ENCODE data around the gene FBXL20. TPM values are rescaled to one million over a fixed set of nuclear protein-coding genes. Genes with fewer than 3 reads are reported as not detected.
"Not testable (repeated sequence)": the region's sequence is repeated elsewhere in the genome, so short reads cannot be mapped to it uniquely, and the experiment has no call there.

Gene FBXL20
- total RNA-seq, result 18.6 TPM
- 4.0 TPM for polyA plus RNA-seq

GRCh38 chr17:39401412-39402243, at the start of gene FBXL20:
FBXL20 (minus strand) TSS chr17:39401626; CDS start chr17:39401402, 224 bp downstream.
- no peaks in the 10 kb centered on the region for H3K36me3 ChIP-seq (ENCODE audit: insufficient read depth)
- H3K4me1 ChIP-seq (ENCODE audit: insufficient read depth), result peaks cover 2% of the 10 kb centered on the region
- peak within 1 kb of the TSS; percentile 90 for H3K27ac ChIP-seq (ENCODE audit: low read depth)
- peak within 1 kb of the TSS; percentile 95 for H3K4me3 ChIP-seq (ENCODE audit: low read depth, low read length)
- DNase-seq (ENCODE audit: extremely low spot score), result peak; percentile 85
- under 1% methylated on average over 86 of the region's 86 CpGs for WGBS

GRCh38 chr17:39450847-39451581, 49.6 kb upstream of the FBXL20 start, which contains the start of gene MED1:
MED1 (minus strand) TSS chr17:39451263; CDS start chr17:39451062, 201 bp downstream.
- under 1% methylated on average over 37 of the region's 37 CpGs for WGBS
- Histone ChIP-seq H3K4me1 (ENCODE audit: insufficient read depth) (no peaks in the 10 kb centered on the region), H3K4me3 (ENCODE audit: low read depth, low read length) (peak within 1 kb of the TSS; percentile 63), H3K36me3 (ENCODE audit: insufficient read depth) (peaks cover 3% of the 10 kb centered on the region), H3K27ac (ENCODE audit: low read depth) (peak within 1 kb of the TSS; percentile 53)
- peak; percentile 95 for DNase-seq (ENCODE audit: extremely low spot score)

GRCh38 chr17:39450051-39450450, 48.6 kb upstream of the FBXL20 start:
- H3K36me3 ChIP-seq (ENCODE audit: insufficient read depth), result peaks cover 3% of the 10 kb centered on the region
- H3K27ac ChIP-seq (ENCODE audit: low read depth), result no peak overlapping the region
- no peaks in the 10 kb centered on the region for H3K4me1 ChIP-seq (ENCODE audit: insufficient read depth)
- no peak for DNase-seq (ENCODE audit: extremely low spot score)
- WGBS, result 82% methylated on average over 13 of the region's 13 CpGs
- H3K4me3 ChIP-seq (ENCODE audit: low read depth, low read length), result peak overlapping the region; percentile 63

GRCh38 chr17:39447561-39447960, 46.1 kb upstream of the FBXL20 start:
- Histone ChIP-seq H3K4me3 (ENCODE audit: low read depth, low read length) (no peak overlapping the region), H3K4me1 (ENCODE audit: insufficient read depth) (no peaks in the 10 kb centered on the region), H3K36me3 (ENCODE audit: insufficient read depth) (peaks cover 3% of the 10 kb centered on the region), H3K27ac (ENCODE audit: low read depth) (no peak overlapping the region)
- DNase-seq (ENCODE audit: extremely low spot score), result no peak
- 90% methylated on average over 5 of the region's 5 CpGs for WGBS

GRCh38 chr17:39443326-39443725, 41.9 kb upstream of the FBXL20 start:
- Histone ChIP-seq H3K36me3 (ENCODE audit: insufficient read depth) (peaks cover 6% of the 10 kb centered on the region), H3K4me3 (ENCODE audit: low read depth, low read length) (no peak overlapping the region), H3K4me1 (ENCODE audit: insufficient read depth) (no peaks in the 10 kb centered on the region), H3K27ac (ENCODE audit: low read depth) (no peak overlapping the region)
- DNase-seq (ENCODE audit: extremely low spot score), result no peak

- DNase-seq (ENCODE audit: extremely low spot score), result not testable (repeated sequence)
These were observed 38.4 kb upstream of the FBXL20 start for GRCh38 chr17:39439868-39440267.

GRCh38 chr17:39429600-39429999, 28.2 kb upstream of the FBXL20 start:
- Histone ChIP-seq H3K4me1 (ENCODE audit: insufficient read depth) (no peaks in the 10 kb centered on the region), H3K27ac (ENCODE audit: low read depth) (no peak overlapping the region), H3K36me3 (ENCODE audit: insufficient read depth) (peaks cover 9% of the 10 kb centered on the region), H3K4me3 (ENCODE audit: low read depth, low read length) (no peak overlapping the region)
- DNase-seq (ENCODE audit: extremely low spot score), result no peak
- 96% methylated on average over 4 of the region's 4 CpGs for WGBS

More at GRCh38 chr17:39439868-39440267, 38.4 kb upstream of the FBXL20 start:
- H3K4me1 ChIP-seq (ENCODE audit: insufficient read depth); H3K36me3 ChIP-seq (ENCODE audit: insufficient read depth); H3K4me3 ChIP-seq (ENCODE audit: low read depth, low read length); H3K27ac ChIP-seq (ENCODE audit: low read depth): not testable (repeated sequence)
- over 99% methylated on average over 2 of the region's 2 CpGs for WGBS

GRCh38 chr17:39416141-39416540, 14.7 kb upstream of the FBXL20 start:
- WGBS, result 78% methylated on average over 1 of the region's 1 CpG

GRCh38 chr17:39410279-39410678, 8.9 kb upstream of the FBXL20 start:
- Histone ChIP-seq H3K4me3 (ENCODE audit: low read depth, low read length) (no peak overlapping the region), H3K4me1 (ENCODE audit: insufficient read depth) (no peaks in the 10 kb centered on the region), H3K36me3 (ENCODE audit: insufficient read depth) (peaks cover 8% of the 10 kb centered on the region), H3K27ac (ENCODE audit: low read depth) (no peak overlapping the region)
- 96% methylated on average over 13 of the region's 13 CpGs for WGBS
- DNase-seq (ENCODE audit: extremely low spot score), result no peak

More at GRCh38 chr17:39416141-39416540, 14.7 kb upstream of the FBXL20 start:
- H3K36me3 ChIP-seq (ENCODE audit: insufficient read depth), result peaks cover 12% of the 10 kb centered on the region
- H3K4me1 ChIP-seq (ENCODE audit: insufficient read depth), result no peaks in the 10 kb centered on the region
- H3K27ac ChIP-seq (ENCODE audit: low read depth), result no peak overlapping the region
- H3K4me3 ChIP-seq (ENCODE audit: low read depth, low read length), result no peak overlapping the region
- no peak for DNase-seq (ENCODE audit: extremely low spot score)

GRCh38 chr17:39408360-39408759, 6.9 kb upstream of the FBXL20 start:
- WGBS, result 58% methylated on average over 2 of the region's 2 CpGs
- no peak for DNase-seq (ENCODE audit: extremely low spot score)
- H3K27ac ChIP-seq (ENCODE audit: low read depth), result no peak overlapping the region
- H3K4me1 ChIP-seq (ENCODE audit: insufficient read depth), result no peaks in the 10 kb centered on the region
- no peak overlapping the region for H3K4me3 ChIP-seq (ENCODE audit: low read depth, low read length)
- peaks cover 5% of the 10 kb centered on the region for H3K36me3 ChIP-seq (ENCODE audit: insufficient read depth)

GRCh38 chr17:39406951-39407350, 5.5 kb upstream of the FBXL20 start:
- 80% methylated on average over 1 of the region's 1 CpG for WGBS
- no peak overlapping the region for H3K27ac ChIP-seq (ENCODE audit: low read depth)

GRCh38 chr17:39405436-39405835, 4.0 kb upstream of the FBXL20 start:
- WGBS, result 60% methylated on average over 1 of the region's 1 CpG

More at GRCh38 chr17:39406951-39407350, 5.5 kb upstream of the FBXL20 start:
- H3K4me1 ChIP-seq (ENCODE audit: insufficient read depth), result no peaks in the 10 kb centered on the region
- no peak overlapping the region for H3K4me3 ChIP-seq (ENCODE audit: low read depth, low read length)
- DNase-seq (ENCODE audit: extremely low spot score), result no peak
- peaks cover 5% of the 10 kb centered on the region for H3K36me3 ChIP-seq (ENCODE audit: insufficient read depth)

GRCh38 chr17:39404542-39405378, 3.3 kb upstream of the FBXL20 start:
- Histone ChIP-seq H3K4me1 (ENCODE audit: insufficient read depth) (peaks cover 2% of the 10 kb centered on the region), H3K36me3 (ENCODE audit: insufficient read depth) (peaks cover 2% of the 10 kb centered on the region), H3K27ac (ENCODE audit: low read depth) (no peak overlapping the region), H3K4me3 (ENCODE audit: low read depth, low read length) (no peak overlapping the region)
- no peak for DNase-seq (ENCODE audit: extremely low spot score)
- 85% methylated on average over 6 of the region's 6 CpGs for WGBS

More at GRCh38 chr17:39405436-39405835, 4.0 kb upstream of the FBXL20 start:
- DNase-seq (ENCODE audit: extremely low spot score), result no peak
- Histone ChIP-seq H3K27ac (ENCODE audit: low read depth) (no peak overlapping the region), H3K4me3 (ENCODE audit: low read depth, low read length) (no peak overlapping the region), H3K36me3 (ENCODE audit: insufficient read depth) (peaks cover 3% of the 10 kb centered on the region), H3K4me1 (ENCODE audit: insufficient read depth) (no peaks in the 10 kb centered on the region)

Data from urinary bladder (tissue), 4 donors.